GM12878 (cell line): Measurements from ENCODE around the gene KCNV2. TPM values are rescaled to one million over a fixed set of nuclear protein-coding genes. Genes with fewer than 3 reads are reported as not detected.

Source experiments
- ATAC-seq: fragments of 200-7000 bp; cut with Tn5 transposase; 3 replicates; pipeline ENCODE4 v1.9.1; 2020; ENCODE audit warnings: mild to moderate bottlenecking, moderate library complexity
- BruUV-seq: library from RNA; stranded (reverse); fragments of 400-500 nt; replicated peaks from 2 replicates; lab custom pipeline; 2021; lab: Mats Ljungman, UMichigan
- CTCF ChIA-PET: fragments of 300-600 bp; sonication (Branson Sonifier 250); formaldehyde crosslinking; extraction: SDS; loops from one replicate; lab custom pipeline; 2021; ENCODE audit warnings: inconsistent platforms; lab: Yijun Ruan, JAX
- POLR2A ChIA-PET: fragments of 350-600 bp; formaldehyde crosslinking; extraction: SDS; loops from one replicate; lab custom pipeline; 2021; ENCODE audit warnings: inconsistent platforms; lab: Charles Lee
- RAD21 ChIA-PET: fragments of 300-600 bp; sonication (Branson Sonifier 250); formaldehyde crosslinking; loops from one replicate; lab custom pipeline; 2023; ENCODE audit warnings: antibody characterized with exemption; ENCODE audit not compliant: unreplicated experiment; lab: Charles Lee
- SMC1A ChIA-PET: fragments of 300-600 bp; sonication (Branson Sonifier 250); formaldehyde crosslinking; loops from one replicate; lab custom pipeline; 2023; ENCODE audit not compliant: unreplicated experiment, uncharacterized antibody; lab: Charles Lee
- DNase-seq: peaks from one replicate; pipeline ENCODE4 v3.0.0-alpha.2; 2011; ENCODE audit warnings: low read depth, low spot score
- FAIRE-seq: peaks from 3 replicates; lab custom pipeline; 2011; peaks lifted over from hg19 to GRCh38; lab: Jason Lieb, UNC
- H2AFZ ChIP-seq: 2 replicates; pipeline ENCODE4 v1.6.0; 2011; ENCODE audit warnings: low read depth, low read length, control low read depth; ENCODE audit not compliant: control insufficient read depth
- H3K27ac ChIP-seq: 2 replicates; pipeline ENCODE4 v1.5.1; 2011; ENCODE audit warnings: control low read depth; ENCODE audit not compliant: control insufficient read depth, insufficient read depth
- H3K27me3 ChIP-seq, 2 experiments: replicated peaks in 1 of 2; 2 replicates each; pipeline versions ENCODE4 v1.6.0 to v1.6.1; 2011; ENCODE audit warnings: low read length in 1 of 2; ENCODE audit not compliant: control insufficient read depth in 2 of 2, insufficient read depth in 2 of 2
- H3K36me3 ChIP-seq, 2 experiments: 2 replicates each; pipeline ENCODE4 v1.5.1; 2011; ENCODE audit warnings: low read length in 1 of 2; ENCODE audit not compliant: control insufficient read depth in 2 of 2, insufficient read depth in 2 of 2
- H3K4me1 ChIP-seq: 2 replicates; pipeline ENCODE4 v1.6.1; 2011; ENCODE audit warnings: mild to moderate bottlenecking, low read length, moderate library complexity, mixed read lengths; ENCODE audit not compliant: control insufficient read depth, insufficient read depth
- H3K4me2 ChIP-seq: 2 replicates; pipeline ENCODE4 v1.6.0; 2011; ENCODE audit warnings: control low read depth; ENCODE audit not compliant: control insufficient read depth, insufficient read depth
- H3K4me3 ChIP-seq: fragments of 200-600 bp; sonication (generic); 2 replicates; pipeline ENCODE4 v1.5.1; 2016
- H3K79me2 ChIP-seq: 2 replicates; pipeline ENCODE4 v1.6.0; 2011; ENCODE audit warnings: low read length; ENCODE audit not compliant: control insufficient read depth, insufficient read depth
- H3K9ac ChIP-seq: 2 replicates; pipeline ENCODE4 v1.8.0; 2011; ENCODE audit warnings: low read length, control low read depth, mixed read lengths; ENCODE audit not compliant: control insufficient read depth, insufficient read depth
- H3K9me3 ChIP-seq: replicated peaks from 3 replicates; pipeline ENCODE4 v1.5.1; 2011; ENCODE audit warnings: mild to moderate bottlenecking, low read length; ENCODE audit not compliant: control insufficient read depth, insufficient read depth
- H4K20me1 ChIP-seq: 2 replicates; pipeline ENCODE4 v1.6.0; 2011; ENCODE audit not compliant: control insufficient read depth, insufficient read depth
- EED ChIP-seq: sonication (generic); IDR thresholded peaks from 2 replicates; pipeline ENCODE4 v1.6.1; 2016; ENCODE audit warnings: antibody characterized with exemption, low read depth
- EGR1 ChIP-seq, 2 experiments: IDR thresholded peaks; 1 replicate in 1 of 2; 2 replicates in 1 of 2; pipeline ENCODE4 v1.6.1; 2011 to 2012; ENCODE audit warnings: low read depth in 2 of 2, low read length in 2 of 2, borderline replicate concordance in 1 of 2, mild to moderate bottlenecking in 1 of 2, moderate library complexity in 1 of 2
- EP300 ChIP-seq, 2 experiments: fragments of 150-350 bp in 1 of 2; IDR thresholded peaks; 2 replicates each; pipeline ENCODE4 v1.6.1; 2011 to 2012; ENCODE audit warnings: low read depth in 2 of 2, low read length in 2 of 2, borderline replicate concordance in 1 of 2, improper control_type of control experiment in 1 of 2, inconsistent platforms in 1 of 2; ENCODE audit not compliant: control insufficient read depth in 1 of 2
- ESRRA ChIP-seq: IDR thresholded peaks from 2 replicates; pipeline ENCODE4 v1.6.1; 2012; ENCODE audit warnings: mild to moderate bottlenecking, low read length, improper control_type of control experiment
- ETV6 ChIP-seq, 2 experiments: fragments of 450-650 bp in 1 of 2; IDR thresholded peaks in 1 of 2; conservative IDR thresholded peaks in 1 of 2; 2 replicates each; pipeline ENCODE4 v1.6.1; 2014; ENCODE audit warnings: antibody characterized with exemption in 1 of 2, borderline replicate concordance in 1 of 2, low read depth in 1 of 2, mild to moderate bottlenecking in 1 of 2, moderate library complexity in 1 of 2
- IRF4 ChIP-seq: IDR thresholded peaks from 2 replicates; pipeline ENCODE4 v1.6.1; 2011; ENCODE audit warnings: low read depth, low read length
- KDM1A ChIP-seq: fragments of 200-600 bp; sonication (generic); IDR thresholded peaks from 2 replicates; pipeline ENCODE4 v1.6.1; 2016; ENCODE audit warnings: borderline replicate concordance
- MTA3 ChIP-seq: IDR thresholded peaks from 2 replicates; pipeline ENCODE4 v1.6.1; 2012; ENCODE audit warnings: low read length, inconsistent platforms, borderline replicate concordance
- NR2C1 ChIP-seq: fragments of 450-650 bp; IDR thresholded peaks from 2 replicates; pipeline ENCODE4 v1.6.1; 2017; ENCODE audit warnings: antibody characterized with exemption, mild to moderate bottlenecking, moderate library complexity
- RAD51 ChIP-seq: fragments of 450-650 bp; IDR thresholded peaks from 2 replicates; pipeline ENCODE4 v1.6.1; 2016; ENCODE audit warnings: moderate library complexity, mild to moderate bottlenecking, inconsistent platforms
- RFX5 ChIP-seq: IDR thresholded peaks from 2 replicates; pipeline ENCODE4 v1.6.1; 2011; ENCODE audit warnings: low read depth, low read length, improper control_type of control experiment
- TARDBP ChIP-seq: IDR thresholded peaks from 2 replicates; pipeline ENCODE4 v1.6.1; 2016; ENCODE audit warnings: borderline replicate concordance
- WRNIP1 ChIP-seq: IDR thresholded peaks from 2 replicates; pipeline ENCODE4 v1.6.1; 2011; ENCODE audit warnings: low read depth, low read length, improper control_type of control experiment, borderline replicate concordance
- ZNF622 ChIP-seq: fragments of 450-650 bp; IDR thresholded peaks from 2 replicates; pipeline ENCODE4 v1.6.1; 2017; ENCODE audit warnings: mild to moderate bottlenecking, inconsistent platforms
- WGBS: methylation state at CpG from one replicate; pipeline ENCODE4 v1.1.6; 2016; ENCODE audit warnings: low lambda C conversion rate; ENCODE audit not compliant: insufficient replicate concordance, insufficient coverage; ENCODE audit errors: missing lambda C conversion rate; 5-methylcytosine and 5-hydroxymethylcytosine counted together
- in situ Hi-C: fragments of 300-500 bp; cut with MboI; formaldehyde crosslinking; loops from 9 replicates; pipeline ENCODE4 v1.14.3; 2018; ENCODE audit warnings: mixed read lengths
- intact Hi-C: fragments of 100-400 bp; cut with micrococcal nuclease; formaldehyde crosslinking; loops from one replicate; pipeline ENCODE4 v1.14.2; 2022; ENCODE audit not compliant: unreplicated experiment
- polyA plus RNA-seq, 11 experiments: library from polyadenylated mRNA; depleted of rRNA in 4 of 11; unstranded in 6 of 11; stranded (reverse) in 5 of 11; fragments of >200 nt; fragmentation: Nextera tagmentation in 4 of 11; fragmentation: Illumina TruSeq in 1 of 11; extraction: Ambion mirVana in 4 of 11; extraction: Trizol in 1 of 11; gene quantifications; 1 replicate in 1 of 11; 2 replicates in 10 of 11; pipeline versions ENCODE4 v1.2.1 to v1.2.3, GENCODE V29; 2011 to 2016; ENCODE audit warnings: inconsistent platforms in 2 of 11, missing spikeins in 2 of 11, low read depth in 1 of 11
- total RNA-seq, 4 experiments: library from RNA; depleted of rRNA in 3 of 4; stranded (reverse); fragments of >200 nt in 3 of 4; fragmentation: Illumina TruSeq in 1 of 4; extraction: Trizol in 1 of 4; gene quantifications; 2 replicates each; pipeline versions ENCODE4 v1.2.1 to v1.2.3, GENCODE V29; 2013 to 2021
- TF ChIP-seq, protein P1 (sequence below): fragments of 450-650 bp; IDR thresholded peaks from 2 replicates; pipeline ENCODE4 v1.6.1; 2017; ENCODE audit warnings: mild to moderate bottlenecking, moderate library complexity
- TF ChIP-seq, protein P2 (sequence below): fragments of 450-650 bp; formaldehyde crosslinking; IDR thresholded peaks from 2 replicates; pipeline ENCODE4 v1.5.0; 2022; ENCODE audit warnings: mild to moderate bottlenecking, missing genetic modification characterization

The KCNV2 gene
- total and polyA plus RNA-seq, 10 of the 15 experiments (the other 5 are each of a cell fraction or from before 2014, with no cell fraction given) = 0.04 to 0.37 (median 0.09) TPM; not detected in 4

- H3K4me2 ChIP-seq = no peak overlapping the region
- ChIA-PET RAD21 (no interaction called here), POLR2A (no interaction called here), SMC1A (no interaction called here), CTCF (no interaction called here)
- intact Hi-C loops (no loop called here), in situ Hi-C loops (no loop called here)
- H3K9me3 ChIP-seq = no peaks in the 10 kb centered on the region
- no peak overlapping the region for H3K9ac ChIP-seq
- WGBS = 54% methylated on average over 3 of the region's 3 CpGs
- BruUV-seq = no TSS peak
- no peaks in the 10 kb centered on the region for H3K27me3 ChIP-seq
- FAIRE-seq (no peak), ATAC-seq (no peak), DNase-seq (no peak)
- H4K20me1 ChIP-seq = no peaks in the 10 kb centered on the region
- no peak overlapping the region for H3K27ac ChIP-seq
- H3K36me3 ChIP-seq = no peaks in the 10 kb centered on the region
- H3K4me3 ChIP-seq = no peak overlapping the region
- no peak overlapping the region for H2AFZ ChIP-seq
- H3K79me2 ChIP-seq = no peaks in the 10 kb centered on the region
- no peaks in the 10 kb centered on the region for H3K4me1 ChIP-seq
- TF ChIP-seq, protein P1, sequence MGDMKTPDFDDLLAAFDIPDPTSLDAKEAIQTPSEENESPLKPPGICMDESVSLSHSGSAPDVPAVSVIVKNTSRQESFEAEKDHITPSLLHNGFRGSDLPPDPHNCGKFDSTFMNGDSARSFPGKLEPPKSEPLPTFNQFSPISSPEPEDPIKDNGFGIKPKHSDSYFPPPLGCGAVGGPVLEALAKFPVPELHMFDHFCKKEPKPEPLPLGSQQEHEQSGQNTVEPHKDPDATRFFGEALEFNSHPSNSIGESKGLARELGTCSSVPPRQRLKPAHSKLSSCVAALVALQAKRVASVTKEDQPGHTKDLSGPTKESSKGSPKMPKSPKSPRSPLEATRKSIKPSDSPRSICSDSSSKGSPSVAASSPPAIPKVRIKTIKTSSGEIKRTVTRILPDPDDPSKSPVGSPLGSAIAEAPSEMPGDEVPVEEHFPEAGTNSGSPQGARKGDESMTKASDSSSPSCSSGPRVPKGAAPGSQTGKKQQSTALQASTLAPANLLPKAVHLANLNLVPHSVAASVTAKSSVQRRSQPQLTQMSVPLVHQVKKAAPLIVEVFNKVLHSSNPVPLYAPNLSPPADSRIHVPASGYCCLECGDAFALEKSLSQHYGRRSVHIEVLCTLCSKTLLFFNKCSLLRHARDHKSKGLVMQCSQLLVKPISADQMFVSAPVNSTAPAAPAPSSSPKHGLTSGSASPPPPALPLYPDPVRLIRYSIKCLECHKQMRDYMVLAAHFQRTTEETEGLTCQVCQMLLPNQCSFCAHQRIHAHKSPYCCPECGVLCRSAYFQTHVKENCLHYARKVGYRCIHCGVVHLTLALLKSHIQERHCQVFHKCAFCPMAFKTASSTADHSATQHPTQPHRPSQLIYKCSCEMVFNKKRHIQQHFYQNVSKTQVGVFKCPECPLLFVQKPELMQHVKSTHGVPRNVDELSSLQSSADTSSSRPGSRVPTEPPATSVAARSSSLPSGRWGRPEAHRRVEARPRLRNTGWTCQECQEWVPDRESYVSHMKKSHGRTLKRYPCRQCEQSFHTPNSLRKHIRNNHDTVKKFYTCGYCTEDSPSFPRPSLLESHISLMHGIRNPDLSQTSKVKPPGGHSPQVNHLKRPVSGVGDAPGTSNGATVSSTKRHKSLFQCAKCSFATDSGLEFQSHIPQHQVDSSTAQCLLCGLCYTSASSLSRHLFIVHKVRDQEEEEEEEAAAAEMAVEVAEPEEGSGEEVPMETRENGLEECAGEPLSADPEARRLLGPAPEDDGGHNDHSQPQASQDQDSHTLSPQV = no peak
- TF ChIP-seq KDM1A (no peak), EP300 (IDR thresholded peaks at IDR 0.05; ENCODE audit: borderline replicate concordance in 1 of 2, control insufficient read depth in 1 of 2, low read depth in 2 of 2, low read length in 2 of 2) (no peak), IRF4 (no peak), NR2C1 (no peak), RAD51 (no peak), EGR1 (IDR thresholded peaks at IDR 0.05; ENCODE audit: borderline replicate concordance in 1 of 2, low read depth in 2 of 2, low read length in 2 of 2) (no peak), ESRRA (no peak), TARDBP (no peak), WRNIP1 (no peak), RFX5 (no peak), EED (no peak), ETV6 (conservative IDR thresholded peaks at IDR 0.05 in 1 of 2, IDR thresholded peaks at IDR 0.05 in 1 of 2; ENCODE audit: borderline replicate concordance in 1 of 2, low read depth in 1 of 2) (no peak), ZNF622 (no peak), MTA3 (no peak)
- TF ChIP-seq, protein P2, sequence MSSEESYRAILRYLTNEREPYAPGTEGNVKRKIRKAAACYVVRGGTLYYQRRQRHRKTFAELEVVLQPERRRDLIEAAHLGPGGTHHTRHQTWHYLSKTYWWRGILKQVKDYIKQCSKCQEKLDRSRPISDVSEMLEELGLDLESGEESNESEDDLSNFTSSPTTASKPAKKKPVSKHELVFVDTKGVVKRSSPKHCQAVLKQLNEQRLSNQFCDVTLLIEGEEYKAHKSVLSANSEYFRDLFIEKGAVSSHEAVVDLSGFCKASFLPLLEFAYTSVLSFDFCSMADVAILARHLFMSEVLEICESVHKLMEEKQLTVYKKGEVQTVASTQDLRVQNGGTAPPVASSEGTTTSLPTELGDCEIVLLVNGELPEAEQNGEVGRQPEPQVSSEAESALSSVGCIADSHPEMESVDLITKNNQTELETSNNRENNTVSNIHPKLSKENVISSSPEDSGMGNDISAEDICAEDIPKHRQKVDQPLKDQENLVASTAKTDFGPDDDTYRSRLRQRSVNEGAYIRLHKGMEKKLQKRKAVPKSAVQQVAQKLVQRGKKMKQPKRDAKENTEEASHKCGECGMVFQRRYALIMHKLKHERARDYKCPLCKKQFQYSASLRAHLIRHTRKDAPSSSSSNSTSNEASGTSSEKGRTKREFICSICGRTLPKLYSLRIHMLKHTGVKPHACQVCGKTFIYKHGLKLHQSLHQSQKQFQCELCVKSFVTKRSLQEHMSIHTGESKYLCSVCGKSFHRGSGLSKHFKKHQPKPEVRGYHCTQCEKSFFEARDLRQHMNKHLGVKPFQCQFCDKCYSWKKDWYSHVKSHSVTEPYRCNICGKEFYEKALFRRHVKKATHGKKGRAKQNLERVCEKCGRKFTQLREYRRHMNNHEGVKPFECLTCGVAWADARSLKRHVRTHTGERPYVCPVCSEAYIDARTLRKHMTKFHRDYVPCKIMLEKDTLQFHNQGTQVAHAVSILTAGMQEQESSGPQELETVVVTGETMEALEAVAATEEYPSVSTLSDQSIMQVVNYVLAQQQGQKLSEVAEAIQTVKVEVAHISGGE (CRISPR knock-in tag) = no peak
Observed at GRCh38 chr9:2673161-2673560, 44.1 kb upstream of the KCNV2 start.
